Hair follicle dermal papilla cell (primary cell): ENCODE measurements around the gene KCNT2. TPM values are rescaled to one million over a fixed set of nuclear protein-coding genes. Genes with fewer than 3 reads are reported as not detected.

Source experiments
- small RNA-seq: library from RNA; depleted of rRNA; stranded (forward); fragments of <200 nt; gene quantifications from one replicate; pipeline ENCODE3, GENCODE V24; 2012
- total RNA-seq: library from RNA; depleted of rRNA; stranded (reverse); fragments of >200 nt; gene quantifications from 2 replicates; pipeline ENCODE4 v1.2.3, GENCODE V29; 2012

The KCNT2 gene
- 1.8 and 4.7 TPM in 2 replicates for total RNA-seq

GRCh38 chr1:196608390-196609369 is at the start of gene KCNT2:
Gene KCNT2, minus strand, starts transcription at chr1:196608440. Its CDS starts 131 bp downstream, at chr1:196608309.

GRCh38 chr1:196651637-196652215 is 43.5 kb upstream of the KCNT2 start, which contains the start of gene CFH:
Gene CFH, plus strand, starts transcription at chr1:196652043. Its CDS starts 75 bp downstream, at chr1:196652118.

Small RNA genes within 50 kb of the gene (small RNA-seq; reads per million reads assigned to genes)
- gene MIR4735 = not detected

Other genes with a start within 250 kb of the KCNT2 start
- gene CFH, start 43.6 kb upstream of the KCNT2 start, total RNA-seq = 27.4 and 59.4 TPM in 2 replicates
- gene CFHR3, start 166.4 kb upstream of the KCNT2 start, total RNA-seq = not detected in 2 replicates
- gene CFHR1, start 211.3 kb upstream of the KCNT2 start, total RNA-seq = 0.16 TPM in 1 of 2 replicates, not detected in the other